H1 (cell line): ENCODE results near the gene NPHP4. TPM values are rescaled to one million over a fixed set of nuclear protein-coding genes. Genes with fewer than 3 reads are reported as not detected.

Experiments used
- CTCF ChIA-PET: fragments of 300-600 bp; sonication (Branson Sonifier 250); formaldehyde crosslinking; loops from one replicate; lab custom pipeline; 2021; ENCODE audit not compliant: partially characterized antibody; lab: Charles Lee
- POLR2A ChIA-PET: fragments of 300-600 bp; sonication (Branson Sonifier 250); formaldehyde crosslinking; loops from one replicate; lab custom pipeline; 2021; ENCODE audit warnings: inconsistent platforms; ENCODE audit not compliant: partially characterized antibody; lab: Charles Lee
- DNase-seq, 2 experiments: peaks; one replicate each; pipeline versions ENCODE4 v3.0.0 to v3.0.0-alpha.2; 2010 to 2022; ENCODE audit warnings: low spot score in 2 of 2, low read depth in 1 of 2, mixed read lengths in 1 of 2
- FAIRE-seq: peaks from 2 replicates; lab custom pipeline; 2011; peaks lifted over from hg19 to GRCh38; lab: Jason Lieb, UNC
- H2AFZ ChIP-seq: 2 replicates; pipeline ENCODE4 v1.8.1; 2012; ENCODE audit warnings: low read length, inconsistent platforms
- H2AK5ac ChIP-seq: 2 replicates; pipeline ENCODE4 v1.6.1; 2013; ENCODE audit warnings: low read depth, low read length
- H2BK120ac ChIP-seq: replicated peaks from 2 replicates; pipeline ENCODE3; 2013; ENCODE audit warnings: low read depth, low read length, inconsistent platforms
- H2BK12ac ChIP-seq: 2 replicates; pipeline ENCODE4 v1.6.1; 2013; ENCODE audit warnings: low read depth, low read length
- H2BK15ac ChIP-seq: 2 replicates; pipeline ENCODE4 v1.6.1; 2013; ENCODE audit warnings: low read length
- H2BK20ac ChIP-seq: 2 replicates; pipeline ENCODE4 v1.6.1; 2013; ENCODE audit warnings: low read length
- H2BK5ac ChIP-seq: 2 replicates; pipeline ENCODE4 v1.6.1; 2013; ENCODE audit warnings: low read depth, low read length
- H3K14ac ChIP-seq: 2 replicates; pipeline ENCODE4 v1.6.1; 2013; ENCODE audit warnings: inconsistent platforms; ENCODE audit not compliant: insufficient read length
- H3K18ac ChIP-seq: 2 replicates; pipeline ENCODE4 v1.6.1; 2013; ENCODE audit warnings: low read length; ENCODE audit errors: extremely low read depth
- H3K23ac ChIP-seq: 2 replicates; pipeline ENCODE4 v1.6.1; 2013; ENCODE audit warnings: inconsistent platforms; ENCODE audit not compliant: insufficient read length
- H3K23me2 ChIP-seq: 2 replicates; pipeline ENCODE4 v1.6.1; 2013; ENCODE audit warnings: low read depth, low read length
- H3K27ac ChIP-seq: 2 replicates; pipeline ENCODE4 v1.6.1; 2011; ENCODE audit warnings: low read depth, low read length, inconsistent platforms
- H3K27me3 ChIP-seq, 4 experiments: replicated peaks in 1 of 4; 1 replicate in 1 of 4; 2 replicates in 3 of 4; pipeline versions ENCODE4 v1.6.1 to v1.8.1; 2011 to 2013; ENCODE audit warnings: low read length in 3 of 4, mild to moderate bottlenecking in 3 of 4, inconsistent platforms in 2 of 4, mixed read lengths in 2 of 4, moderate library complexity in 1 of 4; ENCODE audit not compliant: control insufficient read depth in 3 of 4, insufficient read depth in 3 of 4; ENCODE audit errors: extremely low read depth in 1 of 4
- H3K36me3 ChIP-seq, 4 experiments: 2 replicates each; pipeline versions ENCODE4 v1.6.1 to v1.8.1; 2011 to 2013; ENCODE audit warnings: mild to moderate bottlenecking in 4 of 4, low read length in 3 of 4, moderate library complexity in 2 of 4, control low read depth in 1 of 4, inconsistent platforms in 1 of 4; ENCODE audit not compliant: insufficient read depth in 4 of 4, control insufficient read depth in 2 of 4
- H3K4ac ChIP-seq: replicated peaks from 2 replicates; pipeline ENCODE3; 2013; ENCODE audit warnings: low read length, low read depth, mixed read lengths, inconsistent platforms; ENCODE audit not compliant: insufficient read length
- H3K4me1 ChIP-seq, 4 experiments: replicated peaks in 1 of 4; 1 replicate in 1 of 4; 2 replicates in 3 of 4; pipeline versions ENCODE4 v1.6.1 to v1.8.1; 2011 to 2013; ENCODE audit warnings: low read length in 3 of 4, inconsistent platforms in 2 of 4, mixed read lengths in 1 of 4; ENCODE audit not compliant: insufficient read depth in 4 of 4, control insufficient read depth in 3 of 4
- H3K4me2 ChIP-seq, 2 experiments: 2 replicates each; pipeline versions ENCODE4 v1.6.1 to v1.8.1; 2011 to 2013; ENCODE audit warnings: low read depth in 2 of 2, low read length in 2 of 2, control low read depth in 1 of 2, inconsistent platforms in 1 of 2, mild to moderate bottlenecking in 1 of 2; ENCODE audit not compliant: insufficient read depth in 1 of 2
- H3K4me3 ChIP-seq, 4 experiments: fragments of 200-600, 300-600 bp in 1 of 4; sonication (generic), shearing (Covaris generic), sonication (Bioruptor Twin) in 1 of 4; 2 replicates each; pipeline versions ENCODE4 v1.5.1 to v1.8.1; 2011 to 2016; ENCODE audit warnings: low read length in 4 of 4, low read depth in 3 of 4, control low read depth in 2 of 4, inconsistent platforms in 2 of 4, mild to moderate bottlenecking in 2 of 4, mixed read lengths in 1 of 4, moderate library complexity in 1 of 4; ENCODE audit not compliant: insufficient read depth in 2 of 4; ENCODE audit errors: extremely low read depth in 1 of 4
- H3K56ac ChIP-seq: replicated peaks from 2 replicates; pipeline ENCODE3; 2013; ENCODE audit warnings: low read depth, mild to moderate bottlenecking, mixed read lengths, low read length, inconsistent platforms; ENCODE audit not compliant: insufficient read length
- H3K79me1 ChIP-seq: 2 replicates; pipeline ENCODE4 v1.6.1; 2013; ENCODE audit warnings: low read depth, low read length, control low read depth
- H3K79me2 ChIP-seq, 2 experiments: 2 replicates each; pipeline versions ENCODE4 v1.6.1 to v1.8.1; 2012 to 2013; ENCODE audit warnings: low read length in 2 of 2, mild to moderate bottlenecking in 2 of 2, inconsistent platforms in 1 of 2; ENCODE audit not compliant: insufficient read depth in 2 of 2, control insufficient read depth in 1 of 2
- H3K9ac ChIP-seq, 4 experiments: replicated peaks in 1 of 4; 1 replicate in 1 of 4; 2 replicates in 3 of 4; pipeline versions ENCODE4 v1.6.1 to v1.8.1; 2011 to 2013; ENCODE audit warnings: low read depth in 3 of 4, low read length in 3 of 4, control low read depth in 2 of 4, mild to moderate bottlenecking in 2 of 4, moderate library complexity in 2 of 4, inconsistent platforms in 1 of 4; ENCODE audit errors: extremely low read depth in 1 of 4
- H3K9me3 ChIP-seq, 2 experiments: 2 replicates each; pipeline versions ENCODE4 v1.6.1 to v1.8.1; 2012 to 2013; ENCODE audit warnings: mild to moderate bottlenecking in 2 of 2, moderate library complexity in 2 of 2, control low read depth in 1 of 2, inconsistent platforms in 1 of 2, low read depth in 1 of 2, low read length in 1 of 2, mixed read lengths in 1 of 2; ENCODE audit not compliant: insufficient read depth in 2 of 2
- H4K20me1 ChIP-seq, 2 experiments: replicated peaks in 1 of 2; 2 replicates each; pipeline versions ENCODE3 to v1.8.1; 2011 to 2013; ENCODE audit warnings: inconsistent platforms in 2 of 2, low read length in 2 of 2, mild to moderate bottlenecking in 1 of 2; ENCODE audit not compliant: insufficient read depth in 2 of 2, control insufficient read depth in 1 of 2
- H4K5ac ChIP-seq: 2 replicates; pipeline ENCODE4 v1.6.1; 2013; ENCODE audit warnings: low read length, low read depth, mixed read lengths, inconsistent platforms; ENCODE audit not compliant: insufficient read length
- H4K8ac ChIP-seq: 2 replicates; pipeline ENCODE4 v1.8.0; 2013; ENCODE audit warnings: mild to moderate bottlenecking, moderate library complexity, low read length, inconsistent platforms; ENCODE audit not compliant: insufficient read depth; ENCODE audit errors: extremely low read depth
- H4K91ac ChIP-seq: replicated peaks from 2 replicates; pipeline ENCODE3; 2013; ENCODE audit warnings: low read length, mixed read lengths, inconsistent platforms; ENCODE audit not compliant: insufficient read length
- JUND ChIP-seq: IDR thresholded peaks from 2 replicates; pipeline ENCODE4 v1.6.1; 2011; ENCODE audit warnings: mild to moderate bottlenecking, improper control_type of control experiment, low read length
- WGBS, 2 experiments: shearing (Covaris generic) in 1 of 2; methylation state at CpG; one replicate each; pipeline versions ENCODE4 v1.1.6 to v1.1.7; 2013 to 2015; ENCODE audit warnings: low lambda C conversion rate in 2 of 2, mixed read lengths in 2 of 2, inconsistent platforms in 1 of 2, low coverage in 1 of 2, missing lambda C conversion rate in 1 of 2; ENCODE audit not compliant: insufficient replicate concordance in 2 of 2, insufficient coverage in 1 of 2, insufficient read length in 1 of 2; ENCODE audit errors: extremely low coverage in 1 of 2, missing lambda C conversion rate in 1 of 2; 5-methylcytosine and 5-hydroxymethylcytosine counted together
- polyA plus RNA-seq, 7 experiments: library from polyadenylated mRNA; depleted of rRNA in 3 of 7; stranded (reverse) in 5 of 7; unstranded in 2 of 7; fragments of >200 nt in 5 of 7; fragments of 200-250 nt in 2 of 7; gene quantifications; 1 replicate in 5 of 7; 2 replicates in 1 of 7; 4 replicates in 1 of 7; pipeline versions ENCODE4 v1.2.1 to v1.2.3, GENCODE V29; 2011 to 2013; ENCODE audit warnings: missing spikeins in 2 of 7, mixed read lengths in 2 of 7
- total RNA-seq: library from RNA; stranded (reverse); fragmentation: NEBNext Ultra II Directional; extraction: Animal tissue kit (Norgen Biotek cat#: 25700); gene quantifications from 2 replicates; pipeline ENCODE4 v1.2.1, GENCODE V29; 2021

NPHP4 gene
- total and polyA plus RNA-seq, 2 of the 8 experiments (the other 6 are each of a cell fraction or from before 2014, with no cell fraction given): 5.8 to 14.0 TPM

GRCh38 chr1:6009120-6010040 is 17.2 kb upstream of the NPHP4 start:
- no peak overlapping the region for H4K91ac ChIP-seq
- 92% methylated on average over 20 of the region's 23 CpGs; no CpG with 5 or more reads in 1 of the 2 experiments for WGBS, 2 experiments
- H4K8ac ChIP-seq: no peak overlapping the region
- H2AK5ac ChIP-seq: no peak overlapping the region
- ChIA-PET POLR2A (no interaction called here), CTCF (interaction anchor here (0.6 to 2.5 kb wide), 3 partner anchors 21 to 43 kb away, joined by 3 to 9 read pairs (median 3); no protein-coding TSS in a partner anchor)
- H3K4me2 ChIP-seq: no peak overlapping the region
- H2BK120ac ChIP-seq: no peak overlapping the region
- H3K4ac ChIP-seq: no peak overlapping the region
- no peak overlapping the region for H4K5ac ChIP-seq
- H4K20me1 ChIP-seq: peaks cover 0 to 5% of the 10 kb centered on the region in 2 experiments
- no peak overlapping the region for H2BK15ac ChIP-seq
- no peak for TF ChIP-seq JUND
- H3K4me1 ChIP-seq: no peaks in the 10 kb centered on the region
- H3K79me2 ChIP-seq: no peaks in the 10 kb centered on the region
- H3K27me3 ChIP-seq: no peaks in the 10 kb centered on the region
- H3K56ac ChIP-seq: no peak overlapping the region
- no peak overlapping the region for H3K18ac ChIP-seq
- DNase-seq (no peak), FAIRE-seq (no peak)
- no peak overlapping the region for H2BK5ac ChIP-seq
- H3K4me3 ChIP-seq: no peak overlapping the region
- H3K23me2 ChIP-seq: peaks cover 4% of the 10 kb centered on the region; the same call in 1 of the 2 replicates
- H2BK20ac ChIP-seq: no peak overlapping the region
- H3K36me3 ChIP-seq: no peaks in the 10 kb centered on the region
- H3K14ac ChIP-seq: no peak overlapping the region
- no peaks in the 10 kb centered on the region for H3K79me1 ChIP-seq
- no peak overlapping the region for H3K23ac ChIP-seq
- no peaks in the 10 kb centered on the region for H3K9me3 ChIP-seq
- no peak overlapping the region for H3K9ac ChIP-seq
- no peak overlapping the region for H3K27ac ChIP-seq
- H2AFZ ChIP-seq: no peak overlapping the region
- H2BK12ac ChIP-seq: no peak overlapping the region
